DMS153 treated with DMSO at 0.1 percent for 48 hours (cell line): ENCODE data around the gene RIPOR2.
"Not testable (repeated sequence)": the region's sequence is repeated elsewhere in the genome, so short reads cannot be mapped to it uniquely, and the experiment has no call there.

Experiments
- DNase-seq: peaks from one replicate; lab custom pipeline; 2025; ENCODE audit not compliant: unreplicated experiment; lab: John Stamatoyannopoulos, UW

The RIPOR2 gene

GRCh38 chr6:24957199-24957598 lies 21.4 kb upstream of the RIPOR2 start:
- no peak for DNase-seq

GRCh38 chr6:24953726-24954125 lies 18.0 kb upstream of the RIPOR2 start:
- DNase-seq, result no peak

- DNase-seq, result no peak
Observed at GRCh38 chr6:24951811-24952299, 16.1 kb upstream of the RIPOR2 start.

- no peak for DNase-seq
Observed at GRCh38 chr6:24950218-24950941, 14.6 kb upstream of the RIPOR2 start.

- no peak for DNase-seq
Observed at GRCh38 chr6:24949020-24949569, 13.3 kb upstream of the RIPOR2 start.

- not testable (repeated sequence) for DNase-seq
Observed at GRCh38 chr6:24948261-24948660, 12.5 kb upstream of the RIPOR2 start.

GRCh38 chr6:24947636-24948035 lies 11.9 kb upstream of the RIPOR2 start:
- no peak for DNase-seq

GRCh38 chr6:24945054-24945453 lies 9.3 kb upstream of the RIPOR2 start:
- no peak for DNase-seq

GRCh38 chr6:24943774-24944173 lies 8.0 kb upstream of the RIPOR2 start:
- no peak for DNase-seq

GRCh38 chr6:24940311-24940917 lies 4.7 kb upstream of the RIPOR2 start:
- DNase-seq, result no peak

GRCh38 chr6:24936641-24937317 lies 1.0 kb upstream of the RIPOR2 start:
- DNase-seq, result no peak

- DNase-seq, result no peak
Observed at GRCh38 chr6:24933868-24934401, 1.8 kb downstream of the RIPOR2 start.

GRCh38 chr6:24933266-24933665 lies 2.5 kb downstream of the RIPOR2 start:
- DNase-seq, result no peak

GRCh38 chr6:24932832-24933231 lies 2.9 kb downstream of the RIPOR2 start:
- no peak for DNase-seq

GRCh38 chr6:24931718-24932691 lies 3.8 kb downstream of the RIPOR2 start:
- no peak for DNase-seq

- DNase-seq, result no peak
Observed at GRCh38 chr6:24931296-24931695, 4.5 kb downstream of the RIPOR2 start.

GRCh38 chr6:24930431-24930871 lies 5.3 kb downstream of the RIPOR2 start:
- DNase-seq, result no peak

GRCh38 chr6:24929242-24929641 lies 6.5 kb downstream of the RIPOR2 start:
- no peak for DNase-seq

- no peak for DNase-seq
Observed at GRCh38 chr6:24927985-24928745, 7.6 kb downstream of the RIPOR2 start.
